ENCODE measurements around the gene BIRC2.

GRCh38 chr11:102422817-102423712 lies 76.1 kb downstream of the BIRC2 start:
- TF ChIP-seq CTCF (optimal IDR thresholded peaks at IDR 0.05 in 1 of 3, IDR thresholded peaks at IDR 0.05 in 1 of 3, conservative IDR thresholded peaks at IDR 0.05 in 1 of 3; ENCODE audit: extremely low read depth in 1 of 3, insufficient read depth in 2 of 3, low read length in 3 of 3) (no peak), EZH2 (IDR thresholded peaks at IDR 0.05; ENCODE audit: low read length) (no peak)
